Kidney epithelial cell (primary cell): ENCODE measurements around the gene XPOT. TPM values are rescaled to one million over a fixed set of nuclear protein-coding genes. Genes with fewer than 3 reads are reported as not detected.

ENCODE experiments used
- DNase-seq: peaks from one replicate; pipeline ENCODE4 v3.0.0-alpha.2; 2010; ENCODE audit warnings: low read depth
- H3K27me3 ChIP-seq: 2 replicates; pipeline ENCODE4 v1.6.0; 2011; ENCODE audit warnings: low read length; ENCODE audit not compliant: control insufficient read depth, insufficient read depth
- H3K36me3 ChIP-seq: 2 replicates; pipeline ENCODE4 v1.5.1; 2011; ENCODE audit warnings: low read length; ENCODE audit not compliant: control insufficient read depth, insufficient read depth
- H3K4me3 ChIP-seq: 2 replicates; pipeline ENCODE4 v1.5.1; 2011; ENCODE audit warnings: low read depth, mild to moderate bottlenecking, control low read depth, low read length
- total RNA-seq: library from RNA; depleted of rRNA; stranded (reverse); fragments of >200 nt; gene quantifications from 2 replicates; pipeline ENCODE4 v1.2.3, GENCODE V29; 2015
- TF ChIP-seq, protein P1 (sequence below): IDR thresholded peaks from 2 replicates; pipeline ENCODE4 v1.5.1; 2011; ENCODE audit warnings: mild to moderate bottlenecking, moderate library complexity, low read length, control low read depth, inconsistent platforms; ENCODE audit not compliant: insufficient read depth, poor library complexity, severe bottlenecking

Gene XPOT
- total RNA-seq, 1 donor from 2014 or later = 129 TPM

DNA sequence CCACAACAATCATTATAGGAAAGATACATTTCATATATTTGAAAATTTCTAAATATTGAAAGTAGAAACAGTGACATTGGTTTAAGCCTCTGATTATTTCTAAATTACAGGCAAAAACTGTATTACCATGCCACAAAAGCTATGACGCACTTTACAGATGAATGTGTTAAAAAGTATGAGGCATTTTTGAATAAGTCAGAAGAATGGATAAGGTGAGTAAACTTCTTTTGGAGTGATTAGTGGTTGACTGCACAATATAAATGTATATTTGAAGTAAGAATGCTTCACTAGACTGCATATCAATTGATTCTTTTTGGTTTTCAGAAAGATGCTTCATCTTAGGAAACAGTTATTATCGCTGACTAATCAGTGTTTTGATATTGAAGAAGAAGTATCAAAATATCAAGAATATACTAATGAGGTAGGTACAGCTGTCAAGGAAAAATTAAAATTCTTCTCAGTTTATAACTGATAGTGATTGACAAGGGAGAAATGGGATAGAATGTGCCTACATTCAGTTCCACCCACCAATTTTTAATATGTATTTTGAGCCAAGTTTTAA lies 92.7 kb downstream of the XPOT start:
- TF ChIP-seq, protein P1, sequence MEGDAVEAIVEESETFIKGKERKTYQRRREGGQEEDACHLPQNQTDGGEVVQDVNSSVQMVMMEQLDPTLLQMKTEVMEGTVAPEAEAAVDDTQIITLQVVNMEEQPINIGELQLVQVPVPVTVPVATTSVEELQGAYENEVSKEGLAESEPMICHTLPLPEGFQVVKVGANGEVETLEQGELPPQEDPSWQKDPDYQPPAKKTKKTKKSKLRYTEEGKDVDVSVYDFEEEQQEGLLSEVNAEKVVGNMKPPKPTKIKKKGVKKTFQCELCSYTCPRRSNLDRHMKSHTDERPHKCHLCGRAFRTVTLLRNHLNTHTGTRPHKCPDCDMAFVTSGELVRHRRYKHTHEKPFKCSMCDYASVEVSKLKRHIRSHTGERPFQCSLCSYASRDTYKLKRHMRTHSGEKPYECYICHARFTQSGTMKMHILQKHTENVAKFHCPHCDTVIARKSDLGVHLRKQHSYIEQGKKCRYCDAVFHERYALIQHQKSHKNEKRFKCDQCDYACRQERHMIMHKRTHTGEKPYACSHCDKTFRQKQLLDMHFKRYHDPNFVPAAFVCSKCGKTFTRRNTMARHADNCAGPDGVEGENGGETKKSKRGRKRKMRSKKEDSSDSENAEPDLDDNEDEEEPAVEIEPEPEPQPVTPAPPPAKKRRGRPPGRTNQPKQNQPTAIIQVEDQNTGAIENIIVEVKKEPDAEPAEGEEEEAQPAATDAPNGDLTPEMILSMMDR = no peak
- Histone ChIP-seq H3K4me3 (no peak overlapping the region), H3K27me3 (no peaks in the 10 kb centered on the region), H3K36me3 (no peaks in the 10 kb centered on the region)
- no peak for DNase-seq

DNA sequence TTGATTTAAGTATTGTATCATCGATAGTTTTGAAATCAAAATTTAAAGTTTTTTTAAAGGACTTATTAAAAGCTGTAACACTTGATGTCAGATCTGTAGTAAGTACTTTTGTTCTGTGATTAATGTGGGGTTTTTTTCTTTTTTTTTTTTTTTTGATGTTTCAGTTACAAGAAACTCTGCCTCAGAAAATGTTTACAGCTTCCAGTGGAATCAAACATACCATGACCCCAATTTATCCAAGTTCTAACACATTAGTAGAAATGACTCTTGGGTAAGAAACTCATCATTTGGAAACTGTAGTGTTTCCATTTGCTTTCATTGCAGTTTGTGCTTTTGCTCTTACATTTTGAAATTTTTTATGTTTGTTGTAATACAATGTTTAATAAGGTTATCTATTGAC lies 93.3 kb downstream of the XPOT start:
- Histone ChIP-seq H3K4me3 (no peak overlapping the region), H3K36me3 (no peaks in the 10 kb centered on the region), H3K27me3 (no peaks in the 10 kb centered on the region)
- TF ChIP-seq, protein P1 = no peak
- DNase-seq = no peak

DNA sequence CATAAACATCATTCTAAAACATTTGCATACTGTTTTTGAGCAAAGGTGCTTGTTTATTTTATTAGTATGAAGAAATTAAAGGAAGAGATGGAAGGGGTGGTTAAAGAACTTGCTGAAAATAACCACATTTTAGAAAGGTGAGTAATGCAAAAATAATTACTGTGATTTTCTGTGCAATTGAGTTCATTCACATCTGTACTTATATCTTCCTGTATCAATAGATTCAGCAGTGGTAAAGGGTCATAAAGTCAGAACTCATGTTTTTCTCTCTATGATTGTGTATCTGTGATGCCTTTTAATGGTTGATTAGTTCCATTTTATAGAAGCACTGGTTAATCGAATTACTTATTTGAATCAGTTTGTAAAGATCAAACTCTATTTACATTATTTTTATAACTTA lies 93.7 kb downstream of the XPOT start:
- TF ChIP-seq, protein P1 = no peak
- H3K27me3 ChIP-seq = no peaks in the 10 kb centered on the region
- no peak overlapping the region for H3K4me3 ChIP-seq
- no peak for DNase-seq
- H3K36me3 ChIP-seq = no peaks in the 10 kb centered on the region

DNA sequence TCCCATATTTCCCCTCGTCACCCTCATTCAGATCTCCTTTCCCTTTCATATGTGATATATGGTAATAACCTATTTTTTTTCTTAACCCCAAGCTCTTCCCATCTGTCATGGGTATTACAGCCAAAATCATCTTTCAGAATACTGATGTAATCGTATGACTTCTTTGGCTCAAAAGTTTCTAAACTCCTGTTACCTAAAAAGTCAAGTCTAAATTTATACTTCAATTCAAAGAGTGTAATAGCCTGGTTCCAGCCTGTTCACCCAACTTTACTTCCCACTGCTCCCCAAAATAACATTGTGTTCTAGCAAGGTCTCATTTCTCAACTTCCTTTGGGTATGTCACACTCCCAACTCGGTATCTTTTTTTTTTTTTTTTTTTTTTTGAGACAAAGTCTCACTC lies 96.2 kb downstream of the XPOT start:
- Histone ChIP-seq H3K4me3 (no peak overlapping the region), H3K27me3 (no peaks in the 10 kb centered on the region), H3K36me3 (no peaks in the 10 kb centered on the region)
- TF ChIP-seq, protein P1 = no peak
- no peak for DNase-seq

Other genes starting within 250 kb of the XPOT start
- gene KICS2, start 182.1 kb upstream of the XPOT start, total RNA-seq = 5.2 and 11.4 TPM in 2 replicates
- 0.55 and 0.84 TPM in 2 replicates for gene C12orf56, start 13.6 kb upstream of the XPOT start, total RNA-seq
- gene TBK1, start 47.7 kb downstream of the XPOT start, total RNA-seq = 20.9 and 21.0 TPM in 2 replicates
- 23.6 and 25.7 TPM in 2 replicates for gene RASSF3, start 206.1 kb downstream of the XPOT start, total RNA-seq